ENCODE results near the gene MEP1A. TPM values are rescaled to one million over a fixed set of nuclear protein-coding genes. Genes with fewer than 3 reads are reported as not detected.
"Not testable (repeated sequence)": the region's sequence is repeated elsewhere in the genome, so short reads cannot be mapped to it uniquely, and the experiment has no call there.

MEP1A gene
- total and polyA plus RNA-seq, 2 experiments from 2014 or later = not detected

DNA sequence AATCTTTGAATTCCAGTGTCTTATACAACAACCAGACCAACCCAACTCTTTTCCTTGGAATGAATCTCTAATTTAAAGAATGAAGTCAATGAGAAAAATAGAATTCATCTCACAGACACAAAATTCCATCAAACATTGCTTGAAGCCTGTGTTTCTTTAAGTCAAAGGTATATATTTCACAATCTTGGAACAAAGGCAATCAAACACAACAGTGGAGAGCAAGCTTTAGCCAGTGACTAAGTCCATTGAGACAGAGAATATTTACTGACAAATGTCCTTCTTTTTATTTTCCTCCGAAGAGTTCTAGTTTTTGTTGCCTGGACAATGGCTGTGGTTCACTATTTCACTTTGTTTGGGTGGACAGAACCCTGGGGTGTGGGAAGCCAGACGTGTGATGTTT lies 35.8 kb downstream of the MEP1A start:
- TF ChIP-seq CTCF (IDR thresholded peaks at IDR 0.05; ENCODE audit: low read depth, low read length) = no peak
- H3K9me3 ChIP-seq (ENCODE audit: low read depth) = no peaks in the 10 kb centered on the region

GRCh38 chr6:46832816-46833215 lies 39.6 kb downstream of the MEP1A start:
- Histone ChIP-seq H3K27ac (no peak overlapping the region), H3K9me3 (ENCODE audit: low read depth) (no peaks in the 10 kb centered on the region), H3K27me3 (no peaks in the 10 kb centered on the region), H3K36me3 (no peaks in the 10 kb centered on the region), H3K4me1 (ENCODE audit: low read depth) (no peaks in the 10 kb centered on the region), H3K4me3 (no peak overlapping the region)
- no peak for TF ChIP-seq CTCF (IDR thresholded peaks at IDR 0.05; ENCODE audit: low read depth, low read length)
- DNase-seq (ENCODE audit: low read depth in 1 of 2, low spot score in 1 of 2) = no peak

More for the DNA sequence above, 35.8 kb downstream of the MEP1A start:
- no peaks in the 10 kb centered on the region for H3K27me3 ChIP-seq
- H3K4me3 ChIP-seq = no peak overlapping the region
- no peak for DNase-seq (ENCODE audit: low read depth in 1 of 2, low spot score in 1 of 2)
- no peaks in the 10 kb centered on the region for H3K36me3 ChIP-seq
- no peaks in the 10 kb centered on the region for H3K4me1 ChIP-seq (ENCODE audit: low read depth)
- H3K27ac ChIP-seq = no peak overlapping the region

DNA sequence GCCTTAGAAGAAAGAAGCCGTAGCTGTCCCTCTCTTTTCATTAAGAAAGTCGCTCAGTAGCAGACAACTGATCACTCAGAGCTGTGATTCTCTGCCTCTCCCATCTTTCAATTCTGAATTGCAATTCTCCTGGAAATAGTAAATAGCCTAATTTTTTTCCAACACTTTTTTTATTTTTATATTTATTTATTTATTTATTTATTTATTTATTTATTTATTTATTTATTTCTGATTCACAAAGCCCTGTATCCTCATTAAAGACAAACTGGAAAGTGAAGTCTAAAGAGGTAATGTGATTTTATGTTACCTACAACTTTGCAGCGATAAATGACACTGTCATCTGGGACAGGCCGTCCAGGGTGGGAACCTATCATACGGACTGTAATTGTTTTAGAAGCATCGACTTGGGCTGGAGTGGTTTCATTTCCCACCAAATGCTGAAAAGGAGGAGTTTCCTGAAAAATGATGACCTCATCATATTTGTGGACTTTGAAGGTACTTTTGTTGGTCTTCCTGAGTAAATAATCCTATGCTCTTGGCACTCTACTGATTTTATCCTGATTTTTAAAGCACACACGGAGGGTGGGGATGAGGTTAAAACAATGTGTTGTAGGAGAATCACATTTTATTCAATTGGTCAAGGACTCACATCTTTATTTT lies 41.2 kb downstream of the MEP1A start:
- H3K9me3 ChIP-seq (ENCODE audit: low read depth); H3K36me3 ChIP-seq; DNase-seq (ENCODE audit: low read depth in 1 of 2, low spot score in 1 of 2); H3K4me3 ChIP-seq; H3K27ac ChIP-seq; H3K27me3 ChIP-seq; H3K4me1 ChIP-seq (ENCODE audit: low read depth): not testable (repeated sequence)

- H3K9me3 ChIP-seq (ENCODE audit: low read depth); H3K36me3 ChIP-seq; H3K27ac ChIP-seq; DNase-seq (ENCODE audit: low read depth in 1 of 2, low spot score in 1 of 2); H3K4me3 ChIP-seq; H3K4me1 ChIP-seq (ENCODE audit: low read depth); H3K27me3 ChIP-seq: not testable (repeated sequence)
Observed at GRCh38 chr6:46834991-46835390, 41.8 kb downstream of the MEP1A start.

- no peak for TF ChIP-seq CTCF (IDR thresholded peaks at IDR 0.05; ENCODE audit: low read depth, low read length)
Observed at GRCh38 chr6:46838033-46838432, 44.8 kb downstream of the MEP1A start.

DNA sequence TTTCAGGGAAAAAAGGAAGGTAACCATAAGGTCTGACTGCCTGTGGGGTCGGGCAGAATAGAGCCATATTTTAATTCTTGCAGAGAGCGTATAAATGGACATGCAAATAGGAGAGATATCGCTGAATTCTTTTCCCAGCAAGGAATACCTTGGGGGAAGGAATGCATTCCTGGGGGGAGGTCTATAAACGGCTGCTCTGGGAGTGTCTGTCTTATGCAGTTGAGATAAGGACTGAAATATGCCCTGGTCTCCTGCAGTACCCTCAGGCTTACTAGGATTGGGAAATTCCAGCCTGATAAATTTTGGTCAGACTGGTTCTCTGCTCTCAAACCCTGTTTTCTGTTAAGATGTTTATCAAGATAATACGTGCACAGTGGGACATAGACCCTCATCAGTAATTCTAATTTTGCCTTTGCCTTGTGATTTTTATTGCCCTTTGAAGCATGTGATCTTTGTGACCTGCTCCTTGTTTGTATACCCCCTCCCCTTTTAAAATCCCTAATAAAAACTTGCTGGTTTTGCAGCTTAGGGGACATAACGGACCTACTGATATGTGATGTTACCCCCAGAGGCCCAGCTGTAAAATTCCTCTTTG lies 49.2 kb downstream of the MEP1A start:
- H3K36me3 ChIP-seq; H3K4me3 ChIP-seq; DNase-seq (ENCODE audit: low read depth in 1 of 2, low spot score in 1 of 2): not testable (repeated sequence)

More at GRCh38 chr6:46838033-46838432, 44.8 kb downstream of the MEP1A start:
- H3K9me3 ChIP-seq (ENCODE audit: low read depth) = no peaks in the 10 kb centered on the region
- no peak overlapping the region for H3K4me3 ChIP-seq
- H3K36me3 ChIP-seq = no peaks in the 10 kb centered on the region
- no peak overlapping the region for H3K27ac ChIP-seq
- no peak for DNase-seq (ENCODE audit: low read depth in 1 of 2, low spot score in 1 of 2)
- H3K27me3 ChIP-seq = no peaks in the 10 kb centered on the region
- H3K4me1 ChIP-seq (ENCODE audit: low read depth) = no peaks in the 10 kb centered on the region

GRCh38 chr6:46845126-46845525 lies 51.9 kb downstream of the MEP1A start:
- no peak overlapping the region for H3K27ac ChIP-seq
- no peaks in the 10 kb centered on the region for H3K9me3 ChIP-seq (ENCODE audit: low read depth)
- no peak overlapping the region for H3K4me3 ChIP-seq
- no peaks in the 10 kb centered on the region for H3K4me1 ChIP-seq (ENCODE audit: low read depth)
- no peak for TF ChIP-seq CTCF (IDR thresholded peaks at IDR 0.05; ENCODE audit: low read depth, low read length)
- no peaks in the 10 kb centered on the region for H3K36me3 ChIP-seq
- no peak for DNase-seq (ENCODE audit: low read depth in 1 of 2, low spot score in 1 of 2)
- H3K27me3 ChIP-seq = no peaks in the 10 kb centered on the region

More for the DNA sequence above, 49.2 kb downstream of the MEP1A start:
- H3K27me3 ChIP-seq; H3K27ac ChIP-seq; H3K4me1 ChIP-seq (ENCODE audit: low read depth); H3K9me3 ChIP-seq (ENCODE audit: low read depth): not testable (repeated sequence)

Data from cardiac muscle cell (in vitro differentiated cells and primary cell).